IMR-90 (cell line): ENCODE results near the gene GNB5. TPM values are rescaled to one million over a fixed set of nuclear protein-coding genes. Genes with fewer than 3 reads are reported as not detected.

Source experiments
- ATAC-seq: fragments of 200-7000 bp; cut with Tn5 transposase; 2 replicates; pipeline ENCODE4 v1.9.1; 2020; ENCODE audit warnings: low read depth, mild to moderate bottlenecking, moderate library complexity
- BruUV-seq: library from RNA; stranded (reverse); fragments of 400-500 nt; replicated peaks from 2 replicates; lab custom pipeline; 2021; lab: Mats Ljungman, UMichigan
- CTCF ChIA-PET: fragments of 300-600 bp; formaldehyde crosslinking; extraction: SDS; loops from one replicate; lab custom pipeline; 2021; ENCODE audit warnings: antibody characterized with exemption; lab: Yijun Ruan, JAX
- POLR2A ChIA-PET: fragments of 300-600 bp; sonication (Branson Sonifier 250); formaldehyde crosslinking; loops from one replicate; lab custom pipeline; 2022; ENCODE audit warnings: antibody characterized with exemption; ENCODE audit not compliant: unreplicated experiment; lab: Charles Lee
- DNase-seq: peaks from one replicate; pipeline ENCODE4 v3.0.0; 2013
- H2AFZ ChIP-seq: replicated peaks from 2 replicates; pipeline ENCODE3; 2013; ENCODE audit warnings: low read length, mild to moderate bottlenecking; ENCODE audit not compliant: poor library complexity
- H2AK5ac ChIP-seq: 2 replicates; pipeline ENCODE4 v1.6.1; 2013; ENCODE audit warnings: low read depth, low read length, inconsistent platforms
- H2AK9ac ChIP-seq: replicated peaks from 2 replicates; pipeline ENCODE3; 2013; ENCODE audit warnings: mild to moderate bottlenecking, low read depth, low read length, moderate library complexity; ENCODE audit not compliant: poor library complexity
- H2BK120ac ChIP-seq: 2 replicates; pipeline ENCODE4 v1.6.1; 2013; ENCODE audit warnings: low read depth, low read length, inconsistent platforms
- H2BK15ac ChIP-seq: 3 replicates; pipeline ENCODE4 v1.6.1; 2013; ENCODE audit warnings: low read depth, low read length, inconsistent platforms
- H2BK20ac ChIP-seq: 2 replicates; pipeline ENCODE4 v1.6.1; 2013; ENCODE audit warnings: low read depth, mild to moderate bottlenecking, inconsistent platforms, low read length, moderate library complexity
- H2BK5ac ChIP-seq: 2 replicates; pipeline ENCODE4 v1.6.1; 2013; ENCODE audit warnings: mild to moderate bottlenecking, low read depth, low read length, inconsistent platforms; ENCODE audit not compliant: poor library complexity, severe bottlenecking
- H3K14ac ChIP-seq: replicated peaks from 2 replicates; pipeline ENCODE4 v1.6.1; 2013; ENCODE audit warnings: low read depth, low read length, inconsistent platforms
- H3K18ac ChIP-seq: 2 replicates; pipeline ENCODE4 v1.6.1; 2013; ENCODE audit warnings: low read depth, low read length, control low read depth
- H3K23ac ChIP-seq: 2 replicates; pipeline ENCODE4 v1.6.1; 2013; ENCODE audit warnings: low read depth, low read length, inconsistent platforms
- H3K27ac ChIP-seq: 2 replicates; pipeline ENCODE4 v1.5.1; 2013; ENCODE audit warnings: mild to moderate bottlenecking, control low read depth, low read length; ENCODE audit not compliant: insufficient read depth
- H3K27me3 ChIP-seq: 2 replicates; pipeline ENCODE4 v1.6.1; 2013; ENCODE audit warnings: low read length; ENCODE audit not compliant: control insufficient read depth, insufficient read depth
- H3K36me3 ChIP-seq: 2 replicates; pipeline ENCODE4 v1.6.1; 2013; ENCODE audit warnings: low read length, mixed read lengths; ENCODE audit not compliant: control insufficient read depth, insufficient read depth
- H3K4ac ChIP-seq: 2 replicates; pipeline ENCODE4 v1.6.1; 2013; ENCODE audit warnings: low read depth, low read length, inconsistent platforms
- H3K4me1 ChIP-seq: 2 replicates; pipeline ENCODE4 v1.6.1; 2013; ENCODE audit warnings: low read length, mixed read lengths; ENCODE audit not compliant: control insufficient read depth, insufficient read depth
- H3K4me2 ChIP-seq: 2 replicates; pipeline ENCODE4 v1.6.1; 2013; ENCODE audit warnings: low read depth, mild to moderate bottlenecking, control low read depth, low read length, moderate library complexity
- H3K4me3 ChIP-seq: 2 replicates; pipeline ENCODE4 v1.5.1; 2013; ENCODE audit warnings: low read depth, mild to moderate bottlenecking, control low read depth, low read length, moderate library complexity; ENCODE audit not compliant: insufficient read depth
- H3K56ac ChIP-seq: 2 replicates; pipeline ENCODE4 v1.6.1; 2013; ENCODE audit warnings: low read length, inconsistent platforms; ENCODE audit not compliant: insufficient read depth; ENCODE audit errors: extremely low read depth
- H3K79me1 ChIP-seq, 2 experiments: 2 replicates each; pipeline ENCODE4 v1.6.1; 2013; ENCODE audit warnings: low read length in 2 of 2, inconsistent platforms in 1 of 2, low read depth in 1 of 2
- H3K9ac ChIP-seq: 2 replicates; pipeline ENCODE4 v1.6.1; 2013; ENCODE audit warnings: low read depth, low read length, control low read depth
- H3K9me1 ChIP-seq: 2 replicates; pipeline ENCODE4 v1.6.1; 2013; ENCODE audit warnings: low read length, inconsistent platforms; ENCODE audit not compliant: insufficient read depth
- H3K9me3 ChIP-seq: 2 replicates; pipeline ENCODE4 v1.6.1; 2013; ENCODE audit warnings: low read length; ENCODE audit not compliant: control insufficient read depth, insufficient read depth
- H4K20me1 ChIP-seq: 2 replicates; pipeline ENCODE4 v1.6.1; 2013; ENCODE audit warnings: low read length, inconsistent platforms; ENCODE audit not compliant: insufficient read depth
- H4K5ac ChIP-seq: 2 replicates; pipeline ENCODE4 v1.6.1; 2013; ENCODE audit warnings: mild to moderate bottlenecking, low read depth, low read length, control low read depth
- H4K8ac ChIP-seq, 2 experiments: 2 replicates each; pipeline ENCODE4 v1.6.1; 2013; ENCODE audit warnings: low read depth in 2 of 2, low read length in 2 of 2, control low read depth in 1 of 2, inconsistent platforms in 1 of 2
- H4K91ac ChIP-seq: 2 replicates; pipeline ENCODE4 v1.6.1; 2013; ENCODE audit warnings: low read depth, low read length, inconsistent platforms; ENCODE audit not compliant: insufficient read depth
- CHD1 ChIP-seq: IDR thresholded peaks from 2 replicates; pipeline ENCODE4 v1.6.1; 2012; ENCODE audit warnings: low read depth, low read length, improper control_type of control experiment
- MAFK ChIP-seq: IDR thresholded peaks from 2 replicates; pipeline ENCODE4 v1.6.1; 2012; ENCODE audit warnings: low read depth, low read length, improper control_type of control experiment
- MAZ ChIP-seq: IDR thresholded peaks from 2 replicates; pipeline ENCODE4 v1.6.1; 2012; ENCODE audit warnings: low read depth, mild to moderate bottlenecking, low read length, improper control_type of control experiment, moderate library complexity, borderline replicate concordance
- POLR2A ChIP-seq: IDR thresholded peaks from 2 replicates; pipeline ENCODE4 v1.6.1; 2012; ENCODE audit warnings: mild to moderate bottlenecking, low read depth, low read length
- RAD21 ChIP-seq: IDR thresholded peaks from 2 replicates; pipeline ENCODE4 v1.6.1; 2012; ENCODE audit warnings: low read length, improper control_type of control experiment
- RCOR1 ChIP-seq: IDR thresholded peaks from 2 replicates; pipeline ENCODE4 v1.6.1; 2012; ENCODE audit warnings: mild to moderate bottlenecking, low read length, improper control_type of control experiment; ENCODE audit not compliant: insufficient replicate concordance
- WGBS, 2 experiments: methylation state at CpG; one replicate each; pipeline versions ENCODE4 v1.1.5 to v1.1.7; 2013; ENCODE audit warnings: missing lambda C conversion rate in 2 of 2; ENCODE audit not compliant: insufficient read length in 1 of 2; ENCODE audit errors: extremely low coverage in 2 of 2; 5-methylcytosine and 5-hydroxymethylcytosine counted together
- dilution Hi-C: fragments of 300-500 bp; cut with HindIII; formaldehyde crosslinking; loops from one replicate; pipeline ENCODE4 v1.14.3; 2018; ENCODE audit warnings: low sequenced_read_pairs; ENCODE audit not compliant: unreplicated experiment
- in situ Hi-C: fragments of 300-500 bp; cut with MboI; formaldehyde crosslinking; loops from 3 replicates; pipeline ENCODE4 v1.14.3; 2019; ENCODE audit warnings: low sequenced_read_pairs, inconsistent platforms, mixed read lengths
- intact Hi-C: fragments of 100-400 bp; cut with micrococcal nuclease; formaldehyde crosslinking; loops from 2 replicates; pipeline ENCODE4 v1.10.0; 2022
- polyA plus RNA-seq, 3 experiments: library from polyadenylated mRNA; depleted of rRNA; stranded (reverse); fragments of >200 nt; gene quantifications; 2 replicates each; pipeline ENCODE4 v1.2.3, GENCODE V29; 2012; ENCODE audit warnings: low replicate concordance in 1 of 3
- total RNA-seq: library from RNA; depleted of rRNA; stranded (reverse); fragments of >200 nt; gene quantifications from 2 replicates; pipeline ENCODE4 v1.2.3, GENCODE V29; 2012
- TF ChIP-seq, protein P1 (sequence below): fragments of 150-350 bp; IDR thresholded peaks from 2 replicates; pipeline ENCODE4 v1.6.1; 2016; ENCODE audit warnings: low read depth, mild to moderate bottlenecking, low read length, moderate library complexity, borderline replicate concordance

The GNB5 gene
- total and polyA plus RNA-seq, 2 of the 4 experiments (the other 2 are of a cell fraction), result 27.7 to 33.2 TPM

DNA sequence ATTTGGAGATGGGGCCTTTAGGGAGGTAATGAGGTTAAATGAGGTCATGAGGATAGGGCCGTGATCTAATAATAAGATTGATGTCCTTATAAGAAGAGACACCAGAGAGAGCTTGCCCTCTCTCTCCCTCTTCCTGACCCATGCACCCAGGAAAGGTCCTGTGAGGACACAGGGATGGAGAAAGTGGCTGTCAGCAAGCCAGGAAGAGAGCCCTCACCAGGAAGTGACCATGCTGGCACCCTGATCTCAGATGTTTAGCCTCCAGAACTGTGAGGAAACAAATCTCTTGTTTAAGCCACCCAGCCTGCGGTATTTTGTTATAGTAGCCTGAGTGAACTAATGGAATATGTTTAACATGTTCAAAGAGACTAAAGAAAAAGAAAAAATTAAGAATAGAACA is 15.3 kb upstream of the GNB5 start:
- Histone ChIP-seq H3K23ac (no peak overlapping the region), H4K8ac (no peak overlapping the region), H2AK9ac (no peak overlapping the region), H4K20me1 (no peaks in the 10 kb centered on the region), H2BK120ac (no peak overlapping the region), H3K56ac (no peak overlapping the region), H3K4me1 (no peaks in the 10 kb centered on the region), H2BK15ac (no peak overlapping the region), H3K9ac (no peak overlapping the region), H4K91ac (no peak overlapping the region), H3K36me3 (no peaks in the 10 kb centered on the region), H3K27ac (no peak overlapping the region), H3K4me3 (no peak overlapping the region), H3K9me1 (no peaks in the 10 kb centered on the region), H2AFZ (no peak overlapping the region), H3K4me2 (no peak overlapping the region), H3K14ac (no peak overlapping the region), H2BK5ac (no peak overlapping the region), H3K9me3 (no peaks in the 10 kb centered on the region), H2AK5ac (no peak overlapping the region), H4K5ac (no peak overlapping the region), H3K27me3 (peaks cover 12% of the 10 kb centered on the region), H3K18ac (no peak overlapping the region), H2BK20ac (no peak overlapping the region), H3K4ac (no peak overlapping the region), H3K79me1 (no peaks in the 10 kb centered on the region)
- DNase-seq (no peak), ATAC-seq (no peak)
- dilution Hi-C loops, result no loop called here
- CTCF ChIA-PET, result no interaction called here
- intact Hi-C loops, result loop anchor here (5.0 kb wide), 1 partner anchor 224 kb away; no protein-coding TSS in a partner anchor
- no TSS peak for BruUV-seq
- in situ Hi-C loops, result no loop called here
- whole genome bisulfite sequencing, 2 experiments, result 86% methylated on average over 1 of the region's 2 CpGs; no CpG with 5 or more reads in 1 of the 2 experiments
- TF ChIP-seq MAFK (no peak), RAD21 (no peak), RCOR1 (no peak), MAZ (no peak), CHD1 (no peak), POLR2A (no peak)
- TF ChIP-seq, protein P1, sequence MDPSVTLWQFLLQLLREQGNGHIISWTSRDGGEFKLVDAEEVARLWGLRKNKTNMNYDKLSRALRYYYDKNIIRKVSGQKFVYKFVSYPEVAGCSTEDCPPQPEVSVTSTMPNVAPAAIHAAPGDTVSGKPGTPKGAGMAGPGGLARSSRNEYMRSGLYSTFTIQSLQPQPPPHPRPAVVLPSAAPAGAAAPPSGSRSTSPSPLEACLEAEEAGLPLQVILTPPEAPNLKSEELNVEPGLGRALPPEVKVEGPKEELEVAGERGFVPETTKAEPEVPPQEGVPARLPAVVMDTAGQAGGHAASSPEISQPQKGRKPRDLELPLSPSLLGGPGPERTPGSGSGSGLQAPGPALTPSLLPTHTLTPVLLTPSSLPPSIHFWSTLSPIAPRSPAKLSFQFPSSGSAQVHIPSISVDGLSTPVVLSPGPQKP, result no peak
- POLR2A ChIA-PET, result no interaction called here
